Stimulated activated CD4-positive, alpha-beta T cell treated with anti-CD3 and anti-CD28 coated beads, TNF-alpha, amount 100 ng/mL, for 4 hours (primary cell): ENCODE results near the gene BCO1.

Experiments
- DNase-seq, 3 experiments: peaks; one replicate each; pipeline ENCODE4 v3.0.0-alpha.2; 2020; ENCODE audit warnings: low read depth in 3 of 3

Gene BCO1

DNA sequence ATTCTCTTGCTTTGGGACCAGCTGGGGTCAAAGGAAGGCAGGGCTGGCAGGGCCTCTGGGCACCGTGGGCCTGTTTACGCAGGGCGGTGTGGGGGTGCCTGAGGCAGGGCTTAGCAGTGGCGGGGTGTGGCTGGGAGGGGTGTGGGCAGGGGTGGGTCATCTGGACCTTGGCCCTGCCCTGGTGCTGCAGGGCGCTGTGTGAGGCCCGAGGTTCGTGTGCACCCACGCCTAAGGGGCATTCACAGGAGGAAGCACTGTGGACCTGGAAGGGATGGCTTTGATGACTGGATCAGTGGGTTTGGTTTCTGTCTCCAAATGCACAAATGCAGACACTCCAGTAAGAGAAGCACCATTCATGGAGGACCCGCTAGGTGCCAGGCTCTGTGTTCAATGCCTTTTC, 37.3 kb downstream of the BCO1 start:
- no peak for DNase-seq

DNA sequence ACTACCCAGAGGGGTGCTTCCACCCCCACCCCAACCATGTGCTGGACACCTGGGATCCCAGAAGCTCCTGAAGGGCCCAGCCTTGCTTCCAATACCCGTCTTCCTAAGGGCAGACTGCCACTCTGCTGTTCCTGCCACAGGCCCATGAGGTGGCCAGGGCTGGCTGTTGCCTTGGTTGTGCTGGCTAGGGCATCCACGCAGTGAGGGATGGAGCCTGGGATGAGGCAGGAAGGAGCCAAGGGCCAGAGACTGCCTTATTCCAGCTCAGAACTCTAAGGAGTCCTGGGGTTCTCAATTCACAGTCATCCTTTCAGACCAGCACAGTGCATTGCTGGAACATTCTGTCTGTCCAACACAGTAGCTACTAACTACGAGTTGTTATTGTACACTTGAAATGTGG, 37.8 kb downstream of the BCO1 start:
- DNase-seq, result no peak

DNA sequence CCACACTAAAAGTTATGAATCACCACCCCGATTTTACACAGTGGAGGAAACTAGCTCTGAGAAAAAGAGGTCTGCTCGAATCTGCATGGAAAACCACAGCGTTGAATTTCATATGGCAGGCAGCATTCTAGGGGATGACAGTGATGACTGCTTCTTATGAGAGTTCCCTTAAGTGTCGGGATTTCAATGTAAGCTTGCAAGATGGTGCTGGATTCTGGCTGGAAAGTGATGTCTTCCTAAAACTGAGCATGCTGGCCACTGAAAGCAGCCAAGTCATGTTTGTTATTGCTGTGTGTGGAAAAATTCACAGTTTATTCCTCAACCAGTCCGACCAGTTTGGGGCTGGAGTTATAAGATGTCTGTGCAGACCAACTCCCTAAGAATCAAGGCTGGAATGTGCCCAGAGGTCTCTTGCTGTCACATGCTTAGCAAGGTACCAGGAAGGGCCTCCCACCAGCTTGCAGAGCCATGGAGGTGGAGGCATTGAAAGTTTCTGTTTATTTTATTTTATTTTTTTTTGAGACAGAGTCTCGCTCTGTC, 39.1 kb downstream of the BCO1 start:
- DNase-seq, result no peak

DNA sequence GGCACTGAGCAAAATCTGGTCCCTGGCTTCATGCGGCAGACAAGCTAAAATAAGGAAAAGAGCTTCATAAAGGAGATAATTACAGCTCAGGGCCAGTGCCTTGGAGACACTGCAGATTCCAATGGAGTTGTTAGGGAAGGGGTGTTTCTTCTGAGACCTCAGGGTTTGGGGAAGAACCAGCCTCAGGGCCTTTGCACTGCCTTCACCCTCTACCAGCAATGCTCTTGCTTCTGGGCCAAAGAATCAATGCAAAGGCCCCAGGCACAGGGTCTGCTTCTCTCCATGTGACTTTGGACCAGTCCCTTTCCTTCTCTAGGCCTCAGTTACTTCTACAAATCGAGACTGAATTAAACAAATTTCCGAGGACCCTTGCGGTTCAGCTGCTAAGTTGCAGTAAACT, 40.0 kb downstream of the BCO1 start:
- no peak for DNase-seq

DNA sequence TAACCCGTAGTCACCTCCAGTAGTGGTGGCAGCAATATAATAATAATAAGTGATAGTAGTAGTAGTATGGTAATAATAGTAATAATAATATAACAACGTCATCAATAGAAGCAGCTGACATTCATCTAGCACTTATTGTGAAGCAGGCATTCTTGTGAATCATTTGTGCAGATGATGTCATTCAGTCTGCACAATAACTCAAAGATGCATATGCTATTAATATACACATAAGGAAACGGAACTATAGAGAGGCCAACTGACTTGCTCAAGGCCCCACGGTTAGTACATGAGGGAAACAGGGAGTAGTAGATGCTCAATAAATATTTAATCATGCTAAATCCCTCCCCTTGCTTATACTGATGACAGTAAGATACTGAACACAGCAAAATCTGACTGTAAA, 40.9 kb downstream of the BCO1 start:
- no peak for DNase-seq

DNA sequence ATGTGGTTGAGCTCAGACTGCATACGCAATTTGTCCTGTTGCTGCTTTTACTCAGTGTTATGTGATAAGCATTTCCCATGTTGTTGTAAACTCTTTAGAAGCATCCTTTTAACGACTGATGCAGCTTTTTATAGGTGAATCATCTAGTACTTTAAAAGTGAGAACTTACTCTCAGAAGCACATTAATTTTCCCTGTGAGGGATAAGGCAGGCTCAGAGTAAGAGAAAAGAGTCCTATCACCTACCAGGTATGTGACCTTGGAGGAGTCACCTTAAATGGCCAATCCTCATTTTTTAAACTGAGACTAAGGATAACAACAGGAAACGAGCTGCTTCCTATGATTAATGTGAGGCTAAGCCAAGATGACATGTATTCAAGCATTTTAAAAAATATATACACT, 41.9 kb downstream of the BCO1 start:
- DNase-seq, result no peak

DNA sequence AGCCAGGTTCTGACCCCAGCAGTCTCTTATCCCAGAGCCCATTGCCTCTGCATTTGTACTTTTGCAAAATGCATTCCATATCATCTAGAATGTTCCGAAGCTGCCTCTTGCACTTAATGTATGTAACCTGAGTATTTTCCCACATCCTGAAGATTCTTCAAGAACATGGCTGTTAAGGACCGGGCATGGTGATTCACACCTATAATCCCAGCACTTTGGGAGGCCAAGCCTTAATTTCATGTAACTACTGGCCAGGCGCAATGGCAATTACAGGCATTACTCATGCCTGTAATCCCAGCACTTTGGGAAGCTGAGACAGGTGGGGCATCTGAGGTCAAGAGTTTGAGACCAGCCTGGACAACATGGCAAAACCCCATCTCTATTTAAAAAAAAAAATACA, 44.6 kb downstream of the BCO1 start:
- DNase-seq, result no peak

DNA sequence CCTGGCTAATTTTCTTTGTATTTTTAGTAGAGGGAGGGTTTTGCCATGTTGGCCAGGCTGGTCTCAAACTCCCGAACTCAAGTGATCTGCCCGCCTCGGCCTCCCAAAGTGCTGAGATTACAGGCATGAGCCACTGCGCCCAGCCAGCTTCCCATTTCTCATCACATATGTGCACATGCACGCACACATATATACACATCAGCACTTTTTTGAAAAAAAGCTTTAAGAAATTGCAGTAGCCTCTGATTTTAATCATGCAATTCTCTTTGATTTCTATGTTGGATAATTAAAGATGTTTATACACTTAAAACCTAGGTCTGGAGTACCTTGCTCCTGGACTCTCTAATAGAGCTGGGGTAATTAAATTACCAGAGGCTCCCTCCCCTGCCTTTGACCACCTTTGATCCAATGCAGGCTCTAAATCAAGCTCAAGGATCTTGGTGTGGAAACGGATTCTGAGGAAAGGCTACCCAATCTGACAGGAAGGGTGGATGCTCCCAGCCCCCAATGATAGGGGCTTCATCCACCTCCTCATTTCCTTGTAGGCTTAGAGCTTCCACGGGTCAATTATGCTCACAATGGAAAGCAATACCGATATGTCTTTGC, 46.6 kb downstream of the BCO1 start:
- DNase-seq, result no peak

DNA sequence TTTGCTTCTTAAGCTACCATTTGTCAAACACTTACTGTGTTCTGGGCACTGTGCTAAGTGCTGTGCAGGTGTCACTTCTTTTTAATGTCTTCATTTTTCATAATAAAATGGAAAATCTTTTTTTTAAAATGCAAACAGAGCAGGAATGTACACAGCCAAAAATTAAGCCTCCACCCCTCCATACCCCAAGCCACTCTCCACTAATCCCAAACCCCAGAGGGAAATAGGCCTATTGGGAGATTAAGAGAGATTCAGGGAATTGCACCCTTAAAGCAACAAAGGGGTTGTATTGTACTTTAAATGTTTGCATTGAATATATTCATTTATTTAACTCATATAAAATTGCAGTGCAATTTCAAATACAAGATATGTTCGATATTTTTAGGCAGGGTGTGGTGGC, 47.7 kb downstream of the BCO1 start:
- DNase-seq, result no peak

DNA sequence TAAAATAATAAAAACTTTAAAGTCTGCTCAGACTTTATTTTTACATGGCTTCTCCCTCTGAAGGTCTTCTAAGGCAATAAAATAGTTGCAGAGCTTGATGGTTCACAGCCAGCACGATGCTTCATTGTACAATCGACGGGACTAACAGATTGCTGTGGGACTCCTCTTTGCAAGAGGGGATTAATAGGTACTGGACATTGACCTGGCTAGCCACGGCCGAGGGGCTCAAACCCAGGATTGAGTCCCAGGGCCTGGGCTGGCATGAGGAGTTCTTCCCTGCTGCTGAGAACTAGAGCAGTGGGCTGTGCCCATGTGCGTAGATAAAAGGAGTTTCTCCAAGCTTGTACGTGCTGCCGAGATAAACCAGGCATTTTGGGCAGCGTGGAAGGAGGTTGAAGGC, 52.6 kb downstream of the BCO1 start:
- no peak for DNase-seq

DNA sequence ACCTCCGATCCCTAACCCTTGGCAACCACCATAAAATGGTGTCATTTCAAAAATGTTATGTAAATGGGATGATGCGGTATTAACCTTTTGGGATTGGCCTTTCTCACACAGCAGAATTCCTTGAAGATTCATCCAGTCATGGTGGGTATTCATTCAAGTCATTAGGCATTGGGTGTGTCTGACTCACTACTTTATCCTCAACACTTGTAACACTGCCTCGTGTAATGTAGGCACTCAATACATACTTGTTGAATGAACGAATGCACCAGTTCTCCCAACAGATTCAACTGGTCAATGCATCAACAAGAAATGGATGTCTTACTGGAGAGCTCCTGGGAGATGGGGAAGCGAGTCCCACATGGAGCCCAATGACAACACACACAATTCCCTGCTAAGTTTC, 54.4 kb downstream of the BCO1 start:
- no peak for DNase-seq

DNA sequence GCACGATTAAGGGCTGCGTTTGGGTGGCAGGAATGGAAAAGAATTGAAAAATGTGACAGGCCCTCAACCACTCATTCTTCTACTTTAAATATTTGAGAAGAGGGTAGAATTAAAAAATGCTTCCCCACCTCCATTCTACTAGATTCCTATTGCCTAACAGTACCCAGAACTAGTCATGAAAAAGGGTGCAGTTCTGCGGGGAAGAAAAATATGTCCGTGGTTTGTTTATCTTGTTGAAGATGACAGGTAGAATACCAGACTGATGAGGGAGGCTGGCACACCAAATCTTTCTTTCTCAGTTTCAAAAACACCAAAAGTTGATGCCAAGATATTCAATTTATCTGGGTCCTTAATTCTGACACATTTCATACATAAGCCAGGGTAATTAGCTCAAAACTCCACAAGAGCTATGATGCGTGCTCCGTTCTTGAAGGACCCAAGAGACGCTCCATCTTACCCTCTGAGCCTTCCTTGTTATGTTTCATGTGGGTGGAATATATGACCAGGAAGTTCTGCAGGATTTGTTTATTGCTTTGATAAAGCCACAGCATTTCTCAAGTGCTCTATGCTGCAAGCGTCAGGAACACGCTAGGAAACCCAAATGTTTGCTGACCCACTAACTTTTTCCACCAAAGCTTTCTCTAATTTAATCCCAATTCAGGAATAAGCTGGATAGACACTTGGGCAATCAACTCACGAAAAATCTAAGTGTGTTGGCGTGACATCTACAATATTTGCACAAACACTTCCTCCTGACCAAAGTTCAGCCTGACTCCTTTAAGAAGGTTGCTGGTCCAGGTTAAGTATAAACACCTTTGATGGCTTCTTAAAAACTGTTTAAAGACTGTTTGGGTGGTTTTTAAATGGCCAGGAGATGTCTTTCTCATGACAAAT, 55.7 kb downstream of the BCO1 start:
- no peak for DNase-seq

DNA sequence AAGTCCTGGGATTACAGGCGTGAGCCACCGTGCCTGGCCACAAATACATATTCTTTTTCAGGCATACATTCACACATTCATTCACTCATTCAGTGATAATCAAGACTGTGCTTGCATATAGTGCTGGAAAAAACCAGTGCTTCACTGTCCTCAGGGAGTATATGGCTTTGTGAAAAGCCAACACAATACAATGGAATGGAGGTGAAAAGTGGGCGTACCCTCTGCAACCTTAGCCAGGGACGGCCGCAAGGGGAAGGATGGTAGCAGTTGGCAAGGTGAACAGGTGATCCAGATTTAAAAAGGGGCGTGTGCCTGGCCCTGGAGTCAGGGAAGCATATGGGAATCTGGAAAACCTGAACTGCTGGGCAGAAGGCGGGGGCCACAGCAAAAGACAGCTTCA, 58.1 kb downstream of the BCO1 start:
- no peak for DNase-seq

DNA sequence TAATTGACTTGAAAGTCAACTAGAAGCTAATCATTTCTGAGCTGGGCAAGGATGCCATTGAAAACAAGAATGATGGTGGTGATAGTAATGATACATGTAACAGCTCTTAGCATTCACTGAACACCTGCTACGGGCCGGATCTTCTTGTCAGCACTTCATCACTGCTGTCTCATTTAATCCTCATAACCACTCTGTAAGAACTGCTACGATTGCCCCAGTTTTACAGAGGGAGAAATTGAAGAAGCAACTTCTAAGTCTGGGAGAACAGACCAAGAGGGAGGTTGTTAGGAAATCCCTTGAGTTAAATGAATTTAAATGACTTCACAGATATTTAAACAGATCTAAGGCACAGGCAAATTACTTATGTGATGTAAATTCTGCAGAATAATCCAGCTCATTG, 69.3 kb downstream of the BCO1 start:
- DNase-seq, result no peak

DNA sequence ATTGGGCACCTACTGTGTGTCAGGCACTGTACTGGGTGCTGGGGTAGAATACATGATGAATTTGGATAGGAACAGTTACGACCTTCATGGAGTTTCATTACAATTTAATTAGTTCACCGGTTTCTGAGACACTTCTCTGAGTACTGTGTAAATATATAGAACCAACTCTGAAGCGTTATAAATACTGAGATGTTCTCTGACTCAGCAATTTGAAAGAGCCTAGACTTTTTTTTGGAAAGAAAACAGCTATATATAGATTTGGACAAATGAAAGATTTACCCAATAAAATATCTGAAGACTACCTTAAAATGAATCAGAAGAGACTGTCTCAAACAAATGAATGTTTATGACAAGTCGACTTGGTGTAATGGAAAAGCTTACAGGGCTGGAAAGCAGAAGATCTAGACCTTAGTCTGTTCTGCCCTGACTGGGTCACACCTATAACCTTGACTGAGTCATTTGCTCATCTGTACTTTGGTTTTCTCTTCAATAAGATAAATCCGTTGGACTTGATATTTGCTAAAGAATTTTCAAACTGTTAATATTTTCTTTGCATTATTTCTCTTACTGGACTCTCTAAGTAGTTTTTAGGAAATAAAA, 71.7 kb downstream of the BCO1 start:
- no peak for DNase-seq

DNA sequence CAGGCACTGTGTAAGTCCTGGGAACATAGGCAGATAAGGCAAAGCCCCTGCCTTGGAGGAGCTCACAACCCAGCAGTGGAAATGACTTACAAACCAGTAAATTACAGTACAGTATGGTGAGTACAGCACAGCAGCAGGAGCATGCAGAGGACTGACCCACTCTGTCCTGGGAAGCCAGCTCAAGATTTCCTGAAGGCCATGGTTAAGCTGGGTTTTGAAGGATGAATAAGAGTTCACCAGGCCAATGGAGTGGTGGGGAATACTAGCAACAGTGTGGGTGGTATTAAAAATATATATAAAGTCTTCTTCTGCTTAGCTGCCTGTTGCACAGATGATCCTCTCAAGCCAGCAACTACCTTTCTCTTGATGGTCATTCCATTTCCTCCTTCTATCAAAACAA, 73.3 kb downstream of the BCO1 start:
- no peak for DNase-seq

DNA sequence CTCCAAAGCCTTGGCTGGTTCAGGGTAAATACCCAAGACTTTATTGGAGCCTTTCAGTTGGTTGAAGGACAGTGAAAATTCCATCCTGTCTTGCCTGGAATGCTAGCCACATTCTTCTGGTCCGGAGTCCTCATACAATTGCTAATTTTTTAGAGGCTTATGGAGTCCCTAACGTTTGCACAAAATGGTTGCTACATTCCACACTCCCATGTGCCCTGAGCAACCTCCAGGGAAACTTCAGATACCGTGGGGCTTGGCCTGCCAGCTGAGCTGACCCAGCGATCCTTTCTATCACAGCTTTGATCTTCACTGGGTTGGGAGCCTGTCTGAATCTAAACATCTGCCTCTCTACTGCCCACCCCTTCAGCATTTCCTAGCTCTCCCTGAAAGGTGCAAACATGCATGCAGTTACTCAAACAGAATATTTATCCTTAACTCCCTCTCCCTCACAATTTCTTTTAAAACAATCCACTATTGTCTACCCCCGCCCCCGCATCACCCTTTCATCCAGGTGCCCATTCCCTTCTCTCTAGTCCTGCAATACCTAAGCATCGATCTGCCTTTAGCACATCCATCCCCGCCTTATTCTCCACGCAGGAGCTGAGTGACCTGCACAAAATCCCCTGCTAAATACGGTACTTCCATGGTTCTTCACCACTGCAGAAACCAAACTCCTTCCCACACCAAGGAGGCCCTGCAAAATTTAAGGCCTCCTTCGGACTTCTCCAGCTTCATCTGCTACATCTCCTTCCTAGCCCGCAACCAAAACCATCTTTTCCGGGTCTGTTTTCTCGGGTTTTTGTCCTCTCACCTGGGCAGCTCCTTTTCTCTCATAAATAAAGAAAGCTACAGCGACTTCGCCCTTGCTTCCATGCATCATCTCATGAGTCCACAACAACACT, 75.5 kb downstream of the BCO1 start:
- no peak for DNase-seq

DNA sequence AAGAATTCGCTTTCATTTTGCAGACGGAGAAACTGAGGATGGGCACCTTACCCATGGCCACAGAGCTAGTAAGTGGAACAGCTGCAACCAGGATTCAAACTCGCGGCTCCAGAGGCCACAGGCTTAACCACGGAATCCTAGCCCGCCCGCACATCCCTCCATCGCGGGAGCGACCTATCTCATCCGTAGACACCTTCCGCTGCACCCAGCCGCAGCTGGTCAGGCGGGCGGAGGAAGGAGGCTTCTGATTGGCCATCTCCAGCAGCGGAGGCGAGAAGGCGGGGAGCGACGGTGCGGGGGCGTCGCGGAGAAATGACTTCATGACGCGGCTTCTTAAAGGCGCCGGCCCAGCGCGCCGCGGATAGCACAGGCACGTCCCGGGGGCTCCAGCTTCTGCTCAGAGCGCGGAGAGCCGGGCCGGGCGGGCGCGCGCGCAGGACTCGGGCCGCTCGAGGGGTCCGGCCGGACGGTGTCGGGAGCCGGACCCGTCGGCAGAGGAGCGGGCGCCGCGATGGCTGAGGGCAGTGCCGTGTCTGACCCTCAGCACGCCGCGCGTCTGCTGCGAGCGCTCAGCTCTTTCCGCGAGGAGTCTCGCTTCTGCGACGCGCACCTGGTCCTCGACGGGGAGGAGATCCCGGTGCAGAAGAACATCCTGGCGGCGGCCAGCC, 76.2 kb downstream of the BCO1 start, which contains the start of gene GAN:
Gene GAN, plus strand, starts transcription at position 360 of the 668 bp plus-strand sequence. Its CDS starts 152 bp downstream, at position 512.
- DNase-seq, result peak; percentile 86 to 91 (median 90)

DNA sequence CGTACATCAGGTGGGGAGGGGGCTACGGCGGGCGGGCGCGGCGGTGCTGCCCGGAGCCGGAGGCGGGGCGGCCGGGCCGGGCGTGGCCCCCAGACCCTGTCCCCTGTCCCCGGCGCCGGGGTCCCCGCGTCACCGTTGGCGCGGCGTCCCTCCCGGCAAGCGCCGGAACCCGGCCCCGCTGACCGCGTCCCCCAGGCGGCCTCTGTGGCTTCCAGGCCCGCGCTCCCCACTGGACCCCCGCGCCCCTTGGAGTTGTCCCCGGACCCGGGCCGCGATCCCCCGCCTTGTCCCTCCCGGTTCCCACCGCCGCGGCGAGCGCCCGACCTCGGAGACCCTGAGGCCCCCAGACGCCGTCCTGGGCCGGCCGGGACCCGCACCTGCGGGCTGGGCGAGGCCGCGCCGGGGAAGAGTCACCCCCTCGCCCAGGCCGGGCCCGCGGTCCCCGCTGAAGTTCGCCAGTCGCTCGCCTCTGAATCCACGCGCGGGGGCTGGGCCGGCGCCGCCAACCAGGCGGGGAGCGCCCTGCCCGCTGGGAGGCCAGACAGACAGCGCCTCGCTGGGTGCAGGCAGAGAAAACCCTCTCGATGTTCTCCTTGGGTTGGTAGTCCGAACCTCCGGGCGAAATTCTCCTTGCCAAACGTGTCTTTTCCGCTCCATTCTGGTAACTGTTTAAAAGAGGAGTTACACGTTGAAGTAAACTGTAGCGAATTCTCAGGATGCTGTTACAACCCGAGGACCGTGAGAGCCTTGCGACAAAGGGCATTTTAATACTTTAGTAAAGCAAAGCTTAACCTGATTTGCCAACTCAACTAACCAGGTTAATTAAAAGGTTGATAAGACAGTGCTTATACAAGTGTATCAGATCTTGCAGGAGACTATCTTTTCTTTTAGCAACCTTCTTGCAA, 77.0 kb downstream of the BCO1 start:
- peak; percentile 20 to 36 (median 27) for DNase-seq

DNA sequence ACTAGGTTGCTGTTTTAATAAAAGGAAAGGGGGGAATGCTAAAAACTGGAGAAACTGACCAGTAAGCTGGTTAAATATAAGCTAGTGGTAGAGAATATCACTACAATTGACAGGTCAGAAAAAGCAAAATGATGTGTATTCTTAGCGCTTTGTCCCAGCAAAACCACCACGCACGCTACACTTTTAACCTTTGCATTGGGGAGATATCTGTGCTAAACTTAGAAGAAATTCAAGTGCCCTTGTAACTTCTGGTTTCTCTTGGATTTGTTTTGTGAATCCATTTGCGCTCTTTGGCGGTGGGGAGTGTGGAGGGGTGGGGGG, 77.6 kb downstream of the BCO1 start:
- DNase-seq, result no peak
